ENCODE measurements around the gene CABP5.

The CABP5 gene

GRCh38 chr19:48069435-48069834 lies 25.6 kb upstream of the CABP5 start:
- TF ChIP-seq CTCF (IDR thresholded peaks at IDR 0.05) (no peak), ZFX (IDR thresholded peaks at IDR 0.05; ENCODE audit: borderline replicate concordance) (no peak)

GRCh38 chr19:48064509-48064908 lies 20.6 kb upstream of the CABP5 start:
- TF ChIP-seq ZFX (IDR thresholded peaks at IDR 0.05; ENCODE audit: borderline replicate concordance) (no peak), CTCF (IDR thresholded peaks at IDR 0.05) (no peak)
- no peak overlapping the region for H3K27ac ChIP-seq

More at GRCh38 chr19:48069435-48069834, 25.6 kb upstream of the CABP5 start:
- H3K27ac ChIP-seq: no peak overlapping the region

GRCh38 chr19:48061401-48062344 lies 17.8 kb upstream of the CABP5 start:
- H3K27ac ChIP-seq: peak overlapping the region; percentile 42
- TF ChIP-seq ZFX (IDR thresholded peaks at IDR 0.05; ENCODE audit: borderline replicate concordance) (no peak), CTCF (IDR thresholded peaks at IDR 0.05) (peak; percentile 13; the same call in 1 of the 2 replicates)

- TF ChIP-seq ZFX (IDR thresholded peaks at IDR 0.05; ENCODE audit: borderline replicate concordance) (no peak), CTCF (IDR thresholded peaks at IDR 0.05) (no peak)
- H3K27ac ChIP-seq: no peak overlapping the region
Measured at GRCh38 chr19:48060381-48060780, 16.5 kb upstream of the CABP5 start.

GRCh38 chr19:48059331-48059730 lies 15.5 kb upstream of the CABP5 start:
- no peak overlapping the region for H3K27ac ChIP-seq
- TF ChIP-seq ZFX (IDR thresholded peaks at IDR 0.05; ENCODE audit: borderline replicate concordance) (no peak), CTCF (IDR thresholded peaks at IDR 0.05) (no peak)

- TF ChIP-seq CTCF (IDR thresholded peaks at IDR 0.05): no peak
- TF ChIP-seq ZFX (IDR thresholded peaks at IDR 0.05; ENCODE audit: borderline replicate concordance): no peak
- no peak overlapping the region for H3K27ac ChIP-seq
Measured at GRCh38 chr19:48053856-48054255, 10.0 kb upstream of the CABP5 start.

GRCh38 chr19:48053076-48053475 lies 9.2 kb upstream of the CABP5 start:
- H3K27ac ChIP-seq: no peak overlapping the region
- TF ChIP-seq ZFX (IDR thresholded peaks at IDR 0.05; ENCODE audit: borderline replicate concordance): no peak
- no peak for TF ChIP-seq CTCF (IDR thresholded peaks at IDR 0.05)
